A549 (cell line): ENCODE measurements around the gene KRT3. TPM values are rescaled to one million over a fixed set of nuclear protein-coding genes. Genes with fewer than 3 reads are reported as not detected.

Experiments used
- ATAC-seq, 2 experiments: fragments of 200-7000 bp in 1 of 2; fragments of >200 bp in 1 of 2; cut with Nextera tagmentation in 1 of 2; cut with Tn5 transposase in 1 of 2; 3 replicates each; pipeline versions ENCODE4 v1.8.0 to v1.9.1; 2018 to 2020; ENCODE audit warnings: mild to moderate bottlenecking in 1 of 2, moderate library complexity in 1 of 2
- CTCF ChIA-PET: fragments of 300-600 bp; sonication (Branson Sonifier 250); formaldehyde crosslinking; extraction: SDS; loops from one replicate; lab custom pipeline; 2021; ENCODE audit warnings: antibody characterized with exemption, inconsistent platforms; lab: Yijun Ruan, JAX
- POLR2A ChIA-PET: fragments of 350-600 bp; formaldehyde crosslinking; extraction: SDS; loops from one replicate; lab custom pipeline; 2021; ENCODE audit warnings: antibody characterized with exemption, inconsistent platforms; lab: Yijun Ruan, JAX
- DNase-seq, 2 experiments: peaks; one replicate each; pipeline versions ENCODE4 v3.0.0 to v3.0.0-alpha.2; 2011 to 2016; ENCODE audit warnings: low read depth in 1 of 2, low spot score in 1 of 2
- FAIRE-seq: peaks from 2 replicates; lab custom pipeline; 2011; peaks lifted over from hg19 to GRCh38; lab: Jason Lieb, UNC
- H3K27ac ChIP-seq, 2 experiments: fragments of >200 bp; sonication (Bioruptor Twin); formaldehyde crosslinking; 3 replicates each; pipeline ENCODE4 v1.5.1; 2016 to 2017
- H3K4me1 ChIP-seq: fragments of >200 bp; sonication (Bioruptor Twin); formaldehyde crosslinking; 3 replicates; pipeline ENCODE4 v1.6.1; 2016
- H3K4me2 ChIP-seq: fragments of >200 bp; sonication (Bioruptor Twin); formaldehyde crosslinking; 3 replicates; pipeline ENCODE4 v1.6.1; 2016
- H3K4me3 ChIP-seq: fragments of >200 bp; sonication (Bioruptor Twin); formaldehyde crosslinking; 3 replicates; pipeline ENCODE4 v1.5.1; 2016
- H3K9me3 ChIP-seq: fragments of >200 bp; sonication (Bioruptor Twin); formaldehyde crosslinking; 3 replicates; pipeline ENCODE4 v1.6.1; 2016
- CHD4 ChIP-seq: fragments of 200-600 bp; sonication (generic); IDR thresholded peaks from 2 replicates; pipeline ENCODE4 v1.6.1; 2016; ENCODE audit warnings: antibody characterized with exemption, mild to moderate bottlenecking, borderline replicate concordance
- CTCF ChIP-seq: fragments of >200 bp; sonication (Bioruptor Twin); formaldehyde crosslinking; IDR thresholded peaks from 3 replicates; pipeline ENCODE4 v1.5.1; 2016
- E2F6 ChIP-seq: IDR thresholded peaks from 2 replicates; pipeline ENCODE4 v1.6.1; 2012; ENCODE audit warnings: low read depth, borderline replicate concordance
- EHMT2 ChIP-seq: fragments of 200-600 bp; sonication (generic); IDR thresholded peaks from 2 replicates; pipeline ENCODE4 v1.6.1; 2016; ENCODE audit warnings: antibody characterized with exemption, low read depth, mild to moderate bottlenecking, moderate library complexity
- ELK1 ChIP-seq: fragments of 150-350 bp; IDR thresholded peaks from 2 replicates; pipeline ENCODE4 v1.6.1; 2014; ENCODE audit warnings: low read depth, mild to moderate bottlenecking, low read length
- ESRRA ChIP-seq: fragments of 150-350 bp; IDR thresholded peaks from 2 replicates; pipeline ENCODE4 v1.6.1; 2014; ENCODE audit warnings: mild to moderate bottlenecking, low read length, borderline replicate concordance
- FOSL2 ChIP-seq, 2 experiments: fragments of 450-650 bp in 1 of 2; fragments of >200 bp in 1 of 2; sonication (Bioruptor Twin) in 1 of 2; formaldehyde crosslinking; IDR thresholded peaks; 2 replicates each; pipeline versions ENCODE4 v1.5.0 to v1.6.1; 2016 to 2020; ENCODE audit warnings: mild to moderate bottlenecking in 1 of 2, moderate library complexity in 1 of 2
- GATA3 ChIP-seq: IDR thresholded peaks from 2 replicates; pipeline ENCODE4 v1.6.1; 2012; ENCODE audit warnings: borderline replicate concordance
- HOXA7 ChIP-seq: fragments of 250-450 bp; sonication (Bioruptor Pico); IDR thresholded peaks from 2 replicates; pipeline ENCODE4 v1.5.0; 2020; ENCODE audit warnings: mild to moderate bottlenecking, moderate library complexity
- JUN ChIP-seq, 2 experiments: fragments of >200 bp; sonication (Bioruptor Twin); formaldehyde crosslinking; IDR thresholded peaks; 2 replicates in 1 of 2; 3 replicates in 1 of 2; pipeline ENCODE4 v1.6.1; 2016 to 2017
- NR3C1 ChIP-seq: fragments of >200 bp; sonication (Bioruptor Twin); formaldehyde crosslinking; IDR thresholded peaks from 3 replicates; pipeline ENCODE4 v1.6.1; 2017
- PHF8 ChIP-seq: fragments of 200-600 bp; sonication (generic); IDR thresholded peaks from 2 replicates; pipeline ENCODE4 v1.6.1; 2016; ENCODE audit warnings: low read depth, mild to moderate bottlenecking, antibody characterized with exemption, moderate library complexity, borderline replicate concordance
- POLR2AphosphoS2 ChIP-seq: conservative IDR thresholded peaks from 2 replicates; pipeline ENCODE4 v1.6.1; 2012; ENCODE audit warnings: low read length, improper control_type of control experiment, inconsistent platforms
- RARB ChIP-seq: fragments of 250-450 bp; sonication (Bioruptor Pico); IDR thresholded peaks from 2 replicates; pipeline ENCODE4 v1.8.0; 2021; ENCODE audit warnings: mild to moderate bottlenecking, moderate library complexity
- REST ChIP-seq: fragments of 200-600 bp; sonication (generic); IDR thresholded peaks from 2 replicates; pipeline ENCODE4 v1.6.1; 2016; ENCODE audit warnings: antibody characterized with exemption, mild to moderate bottlenecking, moderate library complexity
- RNF2 ChIP-seq: fragments of 200-600 bp; sonication (generic); IDR thresholded peaks from 2 replicates; pipeline ENCODE4 v1.6.1; 2016; ENCODE audit warnings: low read depth, mild to moderate bottlenecking, antibody characterized with exemption, moderate library complexity, borderline replicate concordance
- SMC3 ChIP-seq: fragments of >200 bp; sonication (Bioruptor Twin); formaldehyde crosslinking; IDR thresholded peaks from 3 replicates; pipeline ENCODE4 v1.6.1; 2018; ENCODE audit warnings: inconsistent platforms
- TP53 ChIP-seq: fragments of 250-450 bp; sonication (Bioruptor Pico); IDR thresholded peaks from 2 replicates; pipeline ENCODE4 v1.5.0; 2021; ENCODE audit warnings: mild to moderate bottlenecking, moderate library complexity
- ZSCAN20 ChIP-seq: fragments of 250-450 bp; sonication (Bioruptor Pico); IDR thresholded peaks from 2 replicates; pipeline ENCODE4 v1.8.0; 2022; ENCODE audit warnings: mild to moderate bottlenecking, moderate library complexity
- WGBS: methylation state at CpG from one replicate; pipeline ENCODE4 v1.1.6; 2017; ENCODE audit errors: missing lambda C conversion rate; 5-methylcytosine and 5-hydroxymethylcytosine counted together
- polyA plus RNA-seq, 4 experiments: library from polyadenylated mRNA; depleted of rRNA in 3 of 4; stranded (reverse); fragments of >200 nt; fragmentation: RNase III in 1 of 4; extraction: RNeasy Plus Mini Kit Qiagen cat#74134 plus additional on column Dnase treatment in 1 of 4; gene quantifications; 2 replicates in 3 of 4; 3 replicates in 1 of 4; pipeline ENCODE4 v1.2.3, GENCODE V29; 2011 to 2017

Gene KRT3
- polyA plus RNA-seq, 2 of the 4 experiments (the other 2 are of a cell fraction): 0.04 to 0.06 TPM

- H3K4me2 ChIP-seq: no peak overlapping the region
- peaks cover 13% of the 10 kb centered on the region; the same call in 2 of the 3 replicates for H3K4me1 ChIP-seq
- CTCF ChIA-PET: interaction anchor here (1.1 to 1.9 kb wide), 6 partner anchors 14 to 148 kb away, joined by 3 to 7 read pairs (median 4); no protein-coding TSS in a partner anchor
- ATAC-seq: no peak
- H3K9me3 ChIP-seq: no peaks in the 10 kb centered on the region
- TF ChIP-seq PHF8: no peak
- no peak for TF ChIP-seq E2F6
- no peak for TF ChIP-seq GATA3
- no peak for TF ChIP-seq NR3C1
- no peak for TF ChIP-seq POLR2AphosphoS2
- no peak for TF ChIP-seq ESRRA
- no peak for TF ChIP-seq CHD4
- TF ChIP-seq ZSCAN20 (CRISPR knock-in tag): no peak
- TF ChIP-seq CTCF: no peak
- no peak for TF ChIP-seq RARB (CRISPR knock-in tag)
- no peak for TF ChIP-seq SMC3
- no peak for TF ChIP-seq HOXA7
- no peak for TF ChIP-seq REST
- TF ChIP-seq TP53: no peak
- TF ChIP-seq ELK1: no peak
- TF ChIP-seq FOSL2 (IDR thresholded peaks at IDR 0.05): no peak
- no peak for TF ChIP-seq FOSL2 (CRISPR knock-in tag; IDR thresholded peaks at IDR 0.05)
- TF ChIP-seq EHMT2: no peak
- TF ChIP-seq RNF2: no peak
- TF ChIP-seq JUN (IDR thresholded peaks at IDR 0.05): no peak
- FAIRE-seq: no peak
- POLR2A ChIA-PET: no interaction called here
- H3K4me3 ChIP-seq: no peak overlapping the region
- peak overlapping the region in 1 of 2 experiments; percentile 17; a peak in 1 of 6 replicates for H3K27ac ChIP-seq
- 81% methylated on average over 15 of the region's 15 CpGs for WGBS
- DNase-seq: no peak
These were observed 39.5 kb upstream of the KRT3 start for GRCh38 chr12:52835271-52836041.
